AG04450 (cell line): ENCODE data around the gene IL12RB2. TPM values are rescaled to one million over a fixed set of nuclear protein-coding genes. Genes with fewer than 3 reads are reported as not detected.
"Not testable (repeated sequence)": the region's sequence is repeated elsewhere in the genome, so short reads cannot be mapped to it uniquely, and the experiment has no call there.

Experiments used
- CTCF ChIA-PET: fragments of 300-600, 350-600 bp; formaldehyde crosslinking; extraction: SDS; loops from one replicate; lab custom pipeline; 2022; ENCODE audit warnings: antibody characterized with exemption, inconsistent platforms; lab: Charles Lee
- POLR2A ChIA-PET: fragments of 350-600 bp; formaldehyde crosslinking; extraction: SDS; loops from one replicate; lab custom pipeline; 2021; ENCODE audit warnings: antibody characterized with exemption, inconsistent platforms; lab: Yijun Ruan, JAX
- DNase-seq: peaks from one replicate; pipeline ENCODE4 v3.0.0-alpha.2; 2011; ENCODE audit warnings: low read depth, low spot score
- H3K27ac ChIP-seq: one replicate; pipeline ENCODE4 v1.5.1; 2012; ENCODE audit warnings: low read depth, low read length, control low read depth
- H3K27me3 ChIP-seq: one replicate; pipeline ENCODE4 v1.6.0; 2012; ENCODE audit warnings: low read length; ENCODE audit not compliant: control insufficient read depth, insufficient read depth
- H3K4me3 ChIP-seq: 2 replicates; pipeline ENCODE4 v1.5.1; 2011; ENCODE audit warnings: mild to moderate bottlenecking, low read depth, low read length, control low read depth
- H3K9me3 ChIP-seq: 2 replicates; pipeline ENCODE4 v1.5.1; 2012; ENCODE audit warnings: low read length; ENCODE audit not compliant: control insufficient read depth, insufficient read depth
- polyA plus RNA-seq: library from polyadenylated mRNA; depleted of rRNA; stranded (reverse); fragments of >200 nt; gene quantifications from 2 replicates; pipeline ENCODE4 v1.2.3, GENCODE V29; 2011; rRNA removed
- small RNA-seq: library from RNA; depleted of rRNA; stranded (forward); fragments of <200 nt; gene quantifications from one replicate; pipeline ENCODE3, GENCODE V24; 2012; ENCODE audit warnings: low read depth; ENCODE audit not compliant: insufficient read length
- TF ChIP-seq, protein P1 (sequence below): IDR thresholded peaks from 2 replicates; pipeline ENCODE4 v1.5.1; 2011; ENCODE audit warnings: low read depth, low read length, control low read depth, inconsistent platforms

The IL12RB2 gene
- polyA plus RNA-seq, 1 experiment, result not detected

DNA sequence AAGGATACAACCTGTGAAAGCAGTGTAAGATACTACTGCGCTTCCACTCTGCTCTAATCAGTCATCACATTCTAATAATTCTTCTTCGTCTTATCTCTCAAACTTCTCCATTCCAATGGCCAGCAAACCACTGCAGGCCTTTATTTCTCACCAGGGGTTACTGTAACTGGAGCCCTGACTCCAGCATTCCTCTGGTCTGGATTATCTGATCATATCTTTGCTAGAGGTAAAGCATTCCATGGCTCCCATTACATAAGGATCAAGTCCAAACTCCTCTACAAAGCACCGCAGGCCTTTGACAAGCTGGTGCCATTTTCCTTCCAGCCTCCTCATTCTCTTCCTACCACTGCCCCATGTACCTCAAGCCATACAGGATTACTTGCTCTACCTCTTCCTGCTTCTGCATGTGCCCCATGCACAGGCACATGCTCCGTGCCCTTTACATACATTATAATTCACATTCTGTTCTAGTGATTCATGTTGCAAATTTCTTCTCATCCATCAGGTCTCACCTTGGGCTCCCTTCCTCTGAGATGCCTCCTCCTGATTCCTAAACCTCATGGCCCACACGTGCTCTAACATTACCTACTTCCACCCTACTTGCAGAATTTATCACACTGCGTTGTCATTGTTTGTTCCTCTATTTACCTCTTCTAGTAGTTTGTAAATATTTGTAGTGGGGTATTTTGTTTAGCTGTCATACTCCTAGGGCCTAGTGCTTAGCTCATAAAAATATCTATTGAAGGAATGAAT lies 131.8 kb downstream of the IL12RB2 start:
- DNase-seq, result no peak
- H3K9me3 ChIP-seq, result no peaks in the 10 kb centered on the region
- TF ChIP-seq, protein P1, sequence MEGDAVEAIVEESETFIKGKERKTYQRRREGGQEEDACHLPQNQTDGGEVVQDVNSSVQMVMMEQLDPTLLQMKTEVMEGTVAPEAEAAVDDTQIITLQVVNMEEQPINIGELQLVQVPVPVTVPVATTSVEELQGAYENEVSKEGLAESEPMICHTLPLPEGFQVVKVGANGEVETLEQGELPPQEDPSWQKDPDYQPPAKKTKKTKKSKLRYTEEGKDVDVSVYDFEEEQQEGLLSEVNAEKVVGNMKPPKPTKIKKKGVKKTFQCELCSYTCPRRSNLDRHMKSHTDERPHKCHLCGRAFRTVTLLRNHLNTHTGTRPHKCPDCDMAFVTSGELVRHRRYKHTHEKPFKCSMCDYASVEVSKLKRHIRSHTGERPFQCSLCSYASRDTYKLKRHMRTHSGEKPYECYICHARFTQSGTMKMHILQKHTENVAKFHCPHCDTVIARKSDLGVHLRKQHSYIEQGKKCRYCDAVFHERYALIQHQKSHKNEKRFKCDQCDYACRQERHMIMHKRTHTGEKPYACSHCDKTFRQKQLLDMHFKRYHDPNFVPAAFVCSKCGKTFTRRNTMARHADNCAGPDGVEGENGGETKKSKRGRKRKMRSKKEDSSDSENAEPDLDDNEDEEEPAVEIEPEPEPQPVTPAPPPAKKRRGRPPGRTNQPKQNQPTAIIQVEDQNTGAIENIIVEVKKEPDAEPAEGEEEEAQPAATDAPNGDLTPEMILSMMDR, result no peak
- no peak overlapping the region for H3K27ac ChIP-seq
- no peaks in the 10 kb centered on the region for H3K27me3 ChIP-seq
- ChIA-PET POLR2A (interaction anchor here (0.6 to 0.7 kb wide), 2 partner anchors 10 to 22 kb away, joined by 3 read pairs; partner anchors contain the start of gene SERBP1), CTCF (interaction anchor here (0.5 to 0.6 kb wide), 2 partner anchors 60 to 326 kb away, joined by 3 to 4 read pairs; no protein-coding TSS in a partner anchor)
- H3K4me3 ChIP-seq, result no peak overlapping the region

DNA sequence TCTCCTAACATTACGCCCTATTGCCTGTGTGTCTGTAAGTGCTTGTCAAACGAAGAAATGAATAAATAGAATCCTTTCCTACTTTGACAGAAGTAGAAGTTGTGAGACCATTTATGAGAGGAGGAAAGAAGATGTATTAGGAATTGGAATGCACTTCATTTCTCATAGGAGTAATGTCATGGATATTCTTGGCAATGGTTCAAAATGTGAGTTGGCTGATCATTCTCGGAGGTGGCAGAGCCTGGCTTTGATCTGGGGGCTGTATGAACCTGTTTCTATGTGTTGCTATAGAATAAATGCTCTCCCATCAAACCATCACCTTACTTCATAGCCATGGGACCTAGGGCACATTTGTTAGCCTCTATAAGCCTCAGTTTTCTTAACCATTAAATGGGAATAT lies 132.7 kb downstream of the IL12RB2 start:
- Histone ChIP-seq H3K9me3 (no peaks in the 10 kb centered on the region), H3K27me3 (no peaks in the 10 kb centered on the region), H3K4me3 (no peak overlapping the region), H3K27ac (no peak overlapping the region)
- POLR2A ChIA-PET, result no interaction called here
- CTCF ChIA-PET, result interaction anchor here (1.2 kb wide), 1 partner anchor 8 kb away, joined by 3 read pairs; no protein-coding TSS in a partner anchor
- no peak for DNase-seq
- TF ChIP-seq, protein P1, result no peak

DNA sequence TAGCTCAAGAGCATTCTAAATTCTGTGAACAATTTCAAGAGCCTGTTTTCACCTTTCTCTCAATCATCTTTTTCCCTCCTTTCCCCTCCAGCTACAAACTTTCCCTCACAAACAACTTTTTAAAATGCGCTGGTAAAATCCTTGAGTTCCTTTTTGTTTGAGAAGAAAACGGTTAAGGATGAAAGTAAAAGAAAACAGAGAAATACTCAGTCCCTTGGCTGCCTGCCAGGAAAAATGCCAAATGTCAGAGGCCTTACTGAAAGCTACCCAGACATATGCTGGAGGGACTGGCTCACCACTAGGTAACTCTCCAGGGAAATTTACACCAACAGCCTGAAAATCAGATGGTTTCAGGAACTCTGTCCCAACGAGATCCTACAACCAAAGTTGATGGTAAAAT lies 133.5 kb downstream of the IL12RB2 start:
- POLR2A ChIA-PET, result no interaction called here
- DNase-seq, result no peak

DNA sequence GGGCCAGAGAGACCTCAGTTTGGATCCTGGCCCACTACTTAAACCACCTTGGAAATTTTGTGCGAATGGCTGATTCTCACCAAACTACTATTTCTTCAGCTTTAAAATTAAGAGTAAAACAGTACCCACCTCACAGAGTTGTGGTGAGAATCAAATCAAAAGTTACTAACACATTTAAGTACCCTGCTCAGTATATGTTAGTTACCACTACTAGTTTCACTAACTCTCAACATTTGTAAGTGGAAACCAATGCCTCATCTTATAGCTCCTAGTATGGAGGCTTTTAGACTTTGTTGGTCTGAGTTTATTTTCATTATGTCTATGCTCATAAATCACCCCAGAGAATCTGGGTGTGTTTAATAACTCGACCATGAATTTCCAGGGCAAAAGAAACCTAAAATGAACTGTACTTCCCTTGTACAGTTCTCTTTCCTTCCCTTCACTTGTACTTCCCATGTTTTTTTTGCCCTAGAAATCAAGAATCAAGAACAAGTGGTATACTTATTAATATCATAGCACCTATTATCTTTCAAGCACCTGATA lies 134.1 kb downstream of the IL12RB2 start:
- Histone ChIP-seq H3K27me3 (peaks cover 2% of the 10 kb centered on the region), H3K27ac (no peak overlapping the region), H3K4me3 (no peak overlapping the region), H3K9me3 (no peaks in the 10 kb centered on the region)
- TF ChIP-seq, protein P1, result no peak
- CTCF ChIA-PET, result interaction anchor here (0.6 to 0.7 kb wide), 3 partner anchors 9 to 96 kb away, joined by 3 to 4 read pairs (median 3); no protein-coding TSS in a partner anchor
- POLR2A ChIA-PET, result no interaction called here
- DNase-seq, result no peak

More for the DNA sequence above, 133.5 kb downstream of the IL12RB2 start:
- Histone ChIP-seq H3K4me3 (no peak overlapping the region), H3K9me3 (no peaks in the 10 kb centered on the region), H3K27ac (no peak overlapping the region), H3K27me3 (no peaks in the 10 kb centered on the region)
- CTCF ChIA-PET, result interaction anchor here (0.5 to 1.2 kb wide), 4 partner anchors 9 to 319 kb away, joined by 3 to 4 read pairs (median 3); no protein-coding TSS in a partner anchor
- TF ChIP-seq, protein P1, result no peak

DNA sequence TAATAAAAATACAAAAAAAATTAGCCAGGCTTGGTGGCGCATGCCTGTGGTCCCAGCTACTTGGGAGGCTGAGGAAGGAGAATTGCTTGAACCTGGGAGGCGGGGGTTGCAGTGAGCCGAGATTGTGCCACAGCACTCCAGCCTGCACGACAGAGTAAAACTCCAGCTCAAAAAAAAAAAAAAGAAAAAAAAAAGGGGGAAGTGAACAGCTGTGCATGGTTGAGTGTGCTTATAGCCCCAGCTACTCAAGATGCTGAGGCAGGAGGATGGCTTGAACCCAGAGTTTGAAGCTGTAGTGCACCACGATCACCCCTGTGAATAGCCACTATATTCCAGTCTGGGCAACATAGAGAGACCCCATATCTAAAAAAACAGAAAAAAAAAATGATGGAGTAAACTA lies 138.3 kb downstream of the IL12RB2 start:
- H3K27ac ChIP-seq, POLR2A ChIA-PET, H3K4me3 ChIP-seq, H3K27me3 ChIP-seq, DNase-seq, H3K9me3 ChIP-seq, CTCF ChIA-PET: not testable (repeated sequence)

Small RNA genes within 50 kb of the gene (small RNA-seq; reads per million reads assigned to genes)
- gene RNU4ATAC4P (not detected), gene RNU6-387P (not detected)

Other genes starting within 250 kb of the IL12RB2 start
- gene C1orf141, start 172.9 kb upstream of the IL12RB2 start, polyA plus RNA-seq, result not detected in 2 replicates
- gene IL23R, start 141.4 kb upstream of the IL12RB2 start, polyA plus RNA-seq, result not detected in 2 replicates
- 180 and 273 TPM in 2 replicates for gene SERBP1, start 122.5 kb downstream of the IL12RB2 start, polyA plus RNA-seq